ENCODE measurements around the gene CLMN.

CLMN gene

DNA sequence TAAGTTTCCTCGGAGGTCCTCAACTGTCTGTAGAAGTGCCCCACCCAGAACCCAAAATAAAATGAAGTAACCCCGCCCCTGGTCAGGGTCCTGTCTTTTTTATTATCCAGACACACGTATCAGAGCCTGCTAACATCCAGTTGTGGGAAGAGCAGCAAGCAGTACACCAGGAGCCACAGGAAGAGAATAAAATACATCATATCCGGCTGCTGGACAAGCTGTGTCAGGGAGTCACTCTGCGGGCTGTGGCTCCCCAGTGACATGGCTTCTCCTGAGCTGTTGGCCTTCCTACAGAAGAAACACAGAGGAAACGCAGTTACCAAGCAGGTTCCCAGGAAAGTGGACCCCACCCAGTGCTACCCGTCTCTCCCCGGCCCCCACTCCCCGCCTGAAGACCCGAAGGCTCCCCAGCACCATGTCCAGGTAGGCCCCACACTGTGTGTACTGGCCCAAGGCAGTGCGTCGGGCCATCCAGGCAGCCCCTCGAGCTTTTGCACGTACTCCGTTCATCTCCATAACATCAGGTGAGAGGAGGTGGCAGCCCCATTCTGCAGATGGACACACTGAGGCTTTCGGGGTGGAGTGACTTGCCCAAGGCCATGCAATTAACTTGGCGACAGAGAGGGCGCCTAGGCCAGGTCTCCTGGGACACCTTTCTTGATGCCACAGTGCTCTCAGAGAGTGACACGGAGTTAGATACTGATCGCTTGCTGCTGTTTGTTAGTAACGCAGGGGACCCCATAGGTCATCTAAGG lies 128.1 kb downstream of the CLMN start:
- Histone ChIP-seq H3K79me2 (ENCODE audit: control insufficient read depth, insufficient read depth, low read length, unreplicated experiment) (no peaks in the 10 kb centered on the region), H3K36me3 (ENCODE audit: insufficient read depth, low read length) (no peaks in the 10 kb centered on the region; the same call in 1 of the 2 replicates), H3K4me3 (ENCODE audit: low read depth, low read length) (no peak overlapping the region), H3K27me3 (ENCODE audit: insufficient read depth, low read length) (no peaks in the 10 kb centered on the region), H3K4me1 (ENCODE audit: control insufficient read depth, insufficient read depth, low read length, unreplicated experiment) (no peaks in the 10 kb centered on the region), H3K27ac (ENCODE audit: low read depth, low read length) (no peak overlapping the region), H2AFZ (ENCODE audit: low read length, unreplicated experiment) (no peak overlapping the region)

DNA sequence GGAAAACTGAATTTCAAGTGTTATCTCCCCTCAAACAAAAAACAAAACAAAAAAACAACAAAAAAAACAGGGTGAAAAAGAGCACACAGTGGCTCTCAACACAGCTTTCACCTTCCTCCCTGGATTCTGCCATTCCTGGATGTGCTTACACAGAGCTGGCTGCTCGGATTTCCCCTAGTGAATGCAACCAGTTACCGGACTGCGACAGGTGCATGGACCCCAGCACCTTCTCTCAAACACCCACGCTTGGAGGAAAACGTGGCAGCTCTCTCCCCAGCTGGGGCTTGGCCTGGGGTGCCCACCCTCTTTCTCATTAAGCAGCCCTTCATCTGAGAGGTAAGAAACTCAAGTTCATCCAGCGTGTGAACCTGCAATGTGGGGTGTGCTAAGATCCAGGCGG lies 128.9 kb downstream of the CLMN start:
- Histone ChIP-seq H3K79me2 (ENCODE audit: control insufficient read depth, insufficient read depth, low read length, unreplicated experiment) (no peaks in the 10 kb centered on the region), H3K36me3 (ENCODE audit: insufficient read depth, low read length) (no peaks in the 10 kb centered on the region; the same call in 1 of the 2 replicates)

DNA sequence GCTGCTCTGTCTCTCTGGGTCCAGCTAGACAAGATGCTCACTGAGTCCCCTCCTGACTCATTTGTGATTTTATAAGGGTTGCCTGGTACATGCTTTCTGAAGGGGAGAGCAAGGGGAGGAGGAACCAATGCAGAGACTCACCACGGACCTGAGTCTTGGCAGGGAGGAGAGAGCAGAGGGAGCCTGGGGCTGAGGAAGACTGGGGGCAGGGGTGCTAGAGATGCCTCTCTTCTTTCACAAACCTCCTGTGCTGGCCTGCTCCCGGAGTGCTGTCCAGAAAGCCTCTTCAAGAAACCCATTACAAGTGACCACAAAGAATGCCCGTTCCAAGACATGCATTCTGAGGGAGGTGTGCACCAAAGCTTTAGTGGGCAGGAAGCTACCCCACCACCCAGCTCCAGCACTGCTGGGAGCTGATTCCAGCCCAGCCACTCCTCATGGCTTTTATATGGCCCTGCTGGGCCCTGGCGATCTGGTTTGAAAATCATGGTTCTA lies 129.3 kb downstream of the CLMN start:
- Histone ChIP-seq H3K4me3 (ENCODE audit: low read depth, low read length) (no peak overlapping the region), H3K36me3 (ENCODE audit: insufficient read depth, low read length) (no peaks in the 10 kb centered on the region; the same call in 1 of the 2 replicates), H3K79me2 (ENCODE audit: control insufficient read depth, insufficient read depth, low read length, unreplicated experiment) (no peaks in the 10 kb centered on the region), H3K27me3 (ENCODE audit: insufficient read depth, low read length) (no peaks in the 10 kb centered on the region), H2AFZ (ENCODE audit: low read length, unreplicated experiment) (no peak overlapping the region), H3K4me1 (ENCODE audit: control insufficient read depth, insufficient read depth, low read length, unreplicated experiment) (peaks cover 5% of the 10 kb centered on the region), H3K27ac (ENCODE audit: low read depth, low read length) (no peak overlapping the region)

More for the DNA sequence above, 128.9 kb downstream of the CLMN start:
- Histone ChIP-seq H3K27ac (ENCODE audit: low read depth, low read length) (no peak overlapping the region), H3K4me1 (ENCODE audit: control insufficient read depth, insufficient read depth, low read length, unreplicated experiment) (no peaks in the 10 kb centered on the region), H3K27me3 (ENCODE audit: insufficient read depth, low read length) (no peaks in the 10 kb centered on the region), H3K4me3 (ENCODE audit: low read depth, low read length) (no peak overlapping the region), H2AFZ (ENCODE audit: low read length, unreplicated experiment) (no peak overlapping the region)

GRCh38 chr14:95189367-95190132 lies 130.2 kb downstream of the CLMN start:
- Histone ChIP-seq H3K4me3 (ENCODE audit: low read depth, low read length) (no peak overlapping the region), H3K36me3 (ENCODE audit: insufficient read depth, low read length) (no peaks in the 10 kb centered on the region; the same call in 1 of the 2 replicates), H3K27me3 (ENCODE audit: insufficient read depth, low read length) (no peaks in the 10 kb centered on the region), H2AFZ (ENCODE audit: low read length, unreplicated experiment) (no peak overlapping the region), H3K4me1 (ENCODE audit: control insufficient read depth, insufficient read depth, low read length, unreplicated experiment) (peaks cover 9% of the 10 kb centered on the region), H3K79me2 (ENCODE audit: control insufficient read depth, insufficient read depth, low read length, unreplicated experiment) (no peaks in the 10 kb centered on the region), H3K27ac (ENCODE audit: low read depth, low read length) (no peak overlapping the region)

DNA sequence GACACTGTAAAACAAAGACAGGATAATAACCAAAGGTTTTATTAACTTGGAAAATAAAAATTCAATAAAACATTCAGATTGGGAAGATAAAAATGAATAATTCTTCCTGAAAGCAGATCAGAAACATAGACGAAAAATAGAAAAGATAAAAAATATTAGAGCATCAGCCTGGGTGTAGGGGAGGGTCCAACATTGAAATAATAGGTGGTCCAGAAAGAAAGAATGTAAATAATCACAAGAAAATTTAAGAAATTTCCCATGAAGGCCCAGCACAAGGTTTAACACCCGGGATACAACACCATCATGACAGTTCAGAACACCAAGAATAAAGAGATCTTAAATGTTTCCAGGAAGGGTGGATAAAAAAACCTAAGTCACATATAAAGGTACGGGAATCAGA lies 131.3 kb downstream of the CLMN start:
- H3K4me1 ChIP-seq (ENCODE audit: control insufficient read depth, insufficient read depth, low read length, unreplicated experiment): peaks cover 15% of the 10 kb centered on the region
- H3K36me3 ChIP-seq (ENCODE audit: insufficient read depth, low read length): no peaks in the 10 kb centered on the region; the same call in 1 of the 2 replicates
- no peak overlapping the region for H3K27ac ChIP-seq (ENCODE audit: low read depth, low read length)
- H3K79me2 ChIP-seq (ENCODE audit: control insufficient read depth, insufficient read depth, low read length, unreplicated experiment): no peaks in the 10 kb centered on the region
- no peak overlapping the region for H2AFZ ChIP-seq (ENCODE audit: low read length, unreplicated experiment)
- no peaks in the 10 kb centered on the region for H3K27me3 ChIP-seq (ENCODE audit: insufficient read depth, low read length)
- no peak overlapping the region for H3K4me3 ChIP-seq (ENCODE audit: low read depth, low read length)

DNA sequence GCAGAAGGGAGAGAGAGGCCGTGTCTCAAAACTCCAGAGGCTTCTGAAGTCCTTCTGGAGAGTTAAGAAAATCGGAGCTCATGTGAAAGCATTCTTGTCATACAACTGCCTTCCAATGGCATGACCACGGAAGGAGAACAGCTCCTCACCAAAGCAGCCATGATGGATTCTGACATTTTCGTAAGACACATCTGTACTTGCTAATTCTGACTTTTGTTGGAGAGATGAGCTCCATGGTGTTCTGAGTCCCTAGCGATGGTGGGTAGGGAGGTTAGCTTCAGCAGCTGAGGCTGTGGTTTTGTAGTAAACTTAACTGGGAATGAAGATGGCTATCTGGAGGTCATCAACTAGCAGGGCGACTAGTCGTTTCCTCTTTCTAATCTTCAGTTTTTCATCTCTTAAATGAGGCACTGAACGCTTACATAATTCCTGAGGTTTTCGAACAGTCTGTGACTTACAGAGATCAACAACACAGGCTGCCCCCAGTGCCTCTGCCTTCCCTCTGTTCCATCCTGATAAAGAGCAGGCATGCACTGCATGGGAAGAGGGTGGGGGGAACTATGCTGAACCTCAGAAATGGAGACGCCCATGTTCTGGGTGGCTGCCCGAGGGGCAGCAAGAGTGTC lies 133.8 kb downstream of the CLMN start:
- Histone ChIP-seq H3K79me2 (ENCODE audit: control insufficient read depth, insufficient read depth, low read length, unreplicated experiment) (no peaks in the 10 kb centered on the region), H3K27me3 (ENCODE audit: insufficient read depth, low read length) (no peaks in the 10 kb centered on the region), H3K4me1 (ENCODE audit: control insufficient read depth, insufficient read depth, low read length, unreplicated experiment) (peaks cover 15% of the 10 kb centered on the region), H3K36me3 (ENCODE audit: insufficient read depth, low read length) (no peaks in the 10 kb centered on the region; the same call in 1 of the 2 replicates), H3K4me3 (ENCODE audit: low read depth, low read length) (peak overlapping the region; percentile 23; the same call in 1 of the 2 replicates), H3K27ac (ENCODE audit: low read depth, low read length) (peak overlapping the region; percentile 30), H2AFZ (ENCODE audit: low read length, unreplicated experiment) (no peak overlapping the region)

DNA sequence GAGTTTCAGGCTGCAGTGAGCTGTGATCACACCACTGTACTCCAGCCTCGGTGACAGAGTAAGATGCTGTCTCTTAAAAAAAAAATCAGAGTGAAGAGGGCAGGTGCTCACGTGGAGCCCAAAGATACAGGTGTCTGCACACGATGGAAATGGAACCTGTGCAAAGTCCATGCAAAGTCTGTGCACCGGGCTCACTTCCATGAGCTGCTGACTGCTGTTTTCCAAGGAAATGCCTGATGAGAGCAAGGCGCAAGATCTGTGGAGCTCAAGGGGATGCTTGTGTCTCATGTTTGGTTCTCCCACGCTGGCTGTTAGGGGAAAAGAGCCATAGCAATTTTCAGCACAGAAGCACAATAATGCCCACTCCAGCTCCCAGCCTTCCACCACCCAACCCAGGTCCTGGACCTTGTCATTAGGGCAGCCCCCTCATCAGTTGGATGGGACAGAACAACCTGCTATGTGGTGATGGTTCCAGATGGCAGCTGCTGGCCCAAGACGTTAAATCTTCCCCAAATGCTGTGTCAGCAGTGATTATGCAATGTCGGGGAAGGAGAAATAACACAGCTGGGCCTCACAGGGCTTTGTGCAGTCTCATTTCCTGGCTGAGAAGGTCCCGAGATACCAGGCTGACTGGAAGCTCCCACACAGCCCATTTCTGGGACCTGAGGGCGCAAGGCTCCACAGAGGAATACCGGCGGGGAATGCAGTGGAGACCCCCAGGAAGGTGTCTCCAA lies 134.5 kb downstream of the CLMN start:
- Histone ChIP-seq H3K27ac (ENCODE audit: low read depth, low read length) (peak overlapping the region; percentile 30), H3K4me3 (ENCODE audit: low read depth, low read length) (peak overlapping the region; percentile 23; the same call in 1 of the 2 replicates), H3K36me3 (ENCODE audit: insufficient read depth, low read length) (no peaks in the 10 kb centered on the region; the same call in 1 of the 2 replicates), H3K79me2 (ENCODE audit: control insufficient read depth, insufficient read depth, low read length, unreplicated experiment) (no peaks in the 10 kb centered on the region), H3K27me3 (ENCODE audit: insufficient read depth, low read length) (no peaks in the 10 kb centered on the region), H3K4me1 (ENCODE audit: control insufficient read depth, insufficient read depth, low read length, unreplicated experiment) (peaks cover 15% of the 10 kb centered on the region), H2AFZ (ENCODE audit: low read length, unreplicated experiment) (no peak overlapping the region)

GRCh38 chr14:95184413-95184790 lies 135.3 kb downstream of the CLMN start:
- Histone ChIP-seq H3K27ac (ENCODE audit: low read depth, low read length) (no peak overlapping the region), H3K4me1 (ENCODE audit: control insufficient read depth, insufficient read depth, low read length, unreplicated experiment) (peaks cover 15% of the 10 kb centered on the region), H2AFZ (ENCODE audit: low read length, unreplicated experiment) (no peak overlapping the region), H3K27me3 (ENCODE audit: insufficient read depth, low read length) (no peaks in the 10 kb centered on the region), H3K4me3 (ENCODE audit: low read depth, low read length) (no peak overlapping the region), H3K36me3 (ENCODE audit: insufficient read depth, low read length) (no peaks in the 10 kb centered on the region; the same call in 1 of the 2 replicates), H3K79me2 (ENCODE audit: control insufficient read depth, insufficient read depth, low read length, unreplicated experiment) (no peaks in the 10 kb centered on the region)

GRCh38 chr14:95183532-95184412 lies 135.9 kb downstream of the CLMN start:
- Histone ChIP-seq H3K27ac (ENCODE audit: low read depth, low read length) (no peak overlapping the region), H3K36me3 (ENCODE audit: insufficient read depth, low read length) (no peaks in the 10 kb centered on the region), H3K4me1 (ENCODE audit: control insufficient read depth, insufficient read depth, low read length, unreplicated experiment) (peaks cover 15% of the 10 kb centered on the region), H2AFZ (ENCODE audit: low read length, unreplicated experiment) (no peak overlapping the region), H3K79me2 (ENCODE audit: control insufficient read depth, insufficient read depth, low read length, unreplicated experiment) (no peaks in the 10 kb centered on the region), H3K27me3 (ENCODE audit: insufficient read depth, low read length) (no peaks in the 10 kb centered on the region), H3K4me3 (ENCODE audit: low read depth, low read length) (no peak overlapping the region)
